RKO (cell line): ENCODE data around the gene DISP1.

Experiments used
- DNase-seq: peaks from one replicate; pipeline ENCODE4 v3.0.0-alpha.2; 2016; ENCODE audit warnings: low spot score

Gene DISP1

GRCh38 chr1:222814536-222815439 is at the start of gene DISP1:
DISP1 (plus strand) TSS chr1:222815039; CDS start chr1:222942824, 127,785 bp downstream.
- DNase-seq, result peak; percentile 87

GRCh38 chr1:222767152-222767571 is 47.7 kb upstream of the DISP1 start:
- no peak for DNase-seq

GRCh38 chr1:222768592-222768991 is 46.2 kb upstream of the DISP1 start:
- DNase-seq, result no peak

- DNase-seq, result peak; percentile 20
Measured at GRCh38 chr1:222769181-222769580, 45.7 kb upstream of the DISP1 start.

- DNase-seq, result no peak
Measured at GRCh38 chr1:222769971-222770620, 44.7 kb upstream of the DISP1 start.

GRCh38 chr1:222772996-222773379 is 41.9 kb upstream of the DISP1 start:
- DNase-seq, result no peak

GRCh38 chr1:222777463-222777862 is 37.4 kb upstream of the DISP1 start:
- DNase-seq, result no peak

GRCh38 chr1:222777977-222778376 is 36.9 kb upstream of the DISP1 start:
- no peak for DNase-seq

GRCh38 chr1:222781251-222781650 is 33.6 kb upstream of the DISP1 start:
- DNase-seq, result no peak

- DNase-seq, result no peak
Measured at GRCh38 chr1:222783051-222783450, 31.8 kb upstream of the DISP1 start.

GRCh38 chr1:222784371-222784770 is 30.5 kb upstream of the DISP1 start:
- no peak for DNase-seq

GRCh38 chr1:222784916-222785315 is 29.9 kb upstream of the DISP1 start:
- DNase-seq, result no peak

GRCh38 chr1:222785529-222785928 is 29.3 kb upstream of the DISP1 start:
- no peak for DNase-seq

- no peak for DNase-seq
Measured at GRCh38 chr1:222786121-222786520, 28.7 kb upstream of the DISP1 start.

- DNase-seq, result no peak
Measured at GRCh38 chr1:222787729-222788128, 27.1 kb upstream of the DISP1 start.

GRCh38 chr1:222788402-222789156 is 26.3 kb upstream of the DISP1 start:
- DNase-seq, result no peak

- no peak for DNase-seq
Measured at GRCh38 chr1:222790115-222790514, 24.7 kb upstream of the DISP1 start.

GRCh38 chr1:222790520-222790919 is 24.3 kb upstream of the DISP1 start:
- DNase-seq, result no peak

- DNase-seq, result no peak
Measured at GRCh38 chr1:222791006-222791710, 23.7 kb upstream of the DISP1 start.

GRCh38 chr1:222792744-222793143 is 22.1 kb upstream of the DISP1 start:
- peak; percentile 32 for DNase-seq

- DNase-seq, result no peak
Measured at GRCh38 chr1:222794656-222795474, 20.0 kb upstream of the DISP1 start.
